ENCODE data around the gene VPS13D. TPM values are rescaled to one million over a fixed set of nuclear protein-coding genes. Genes with fewer than 3 reads are reported as not detected.

Gene VPS13D
- total RNA-seq, 1 donor from 2014 or later = 28.3 TPM

DNA sequence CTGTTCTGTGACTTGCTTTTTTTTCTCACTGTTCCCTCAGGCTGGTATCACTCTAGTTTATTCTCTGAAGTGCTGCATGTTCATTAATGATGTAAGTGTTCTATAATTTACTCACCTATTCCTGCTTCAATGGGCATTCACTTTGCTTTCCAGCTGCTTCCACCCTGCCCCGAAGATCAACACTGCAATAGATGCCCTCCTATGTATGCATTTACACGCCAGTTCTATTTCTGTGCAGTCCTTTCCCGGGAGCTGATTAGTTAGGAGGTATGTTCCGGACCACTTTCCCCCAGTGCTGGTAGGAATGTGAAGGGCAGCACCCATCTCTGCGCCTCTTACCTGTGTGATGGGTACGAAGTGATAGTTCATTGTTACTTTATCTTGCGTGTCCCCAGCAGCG lies 284.8 kb downstream of the VPS13D start:
- TF ChIP-seq CTCF (IDR thresholded peaks at IDR 0.05) = no peak
- Histone ChIP-seq H3K27me3 (no peaks in the 10 kb centered on the region), H3K27ac (no peak overlapping the region), H3K9me3 (no peaks in the 10 kb centered on the region), H3K4me3 (no peak overlapping the region), H3K36me3 (no peaks in the 10 kb centered on the region), H3K4me1 (peaks cover 12 to 24% of the 10 kb centered on the region in 2 donors)
- no peak for DNase-seq (ENCODE audit: low spot score in 2 of 2)
- intact Hi-C loops (cut with DNase I) = no loop called here

GRCh38 chr1:12515234-12515633 lies 285.4 kb downstream of the VPS13D start:
- TF ChIP-seq CTCF (IDR thresholded peaks at IDR 0.05) = no peak
- H3K9me3 ChIP-seq = no peaks in the 10 kb centered on the region
- H3K27me3 ChIP-seq = no peaks in the 10 kb centered on the region
- H3K27ac ChIP-seq = no peak overlapping the region
- peaks cover 12 to 24% of the 10 kb centered on the region in 2 donors for H3K4me1 ChIP-seq
- H3K4me3 ChIP-seq = no peak overlapping the region
- H3K36me3 ChIP-seq = no peaks in the 10 kb centered on the region
- intact Hi-C loops (cut with DNase I) = no loop called here
- DNase-seq (ENCODE audit: low spot score in 2 of 2) = no peak

- Histone ChIP-seq H3K36me3 (no peaks in the 10 kb centered on the region), H3K9me3 (no peaks in the 10 kb centered on the region), H3K4me1 (peaks cover 5 to 16% of the 10 kb centered on the region in 2 donors), H3K27me3 (no peaks in the 10 kb centered on the region), H3K27ac (no peak overlapping the region), H3K4me3 (no peak overlapping the region)
- TF ChIP-seq CTCF (IDR thresholded peaks at IDR 0.05) = no peak
- intact Hi-C loops (cut with DNase I) = no loop called here
- no peak for DNase-seq (ENCODE audit: low spot score in 2 of 2)
These were observed 286.9 kb downstream of the VPS13D start for GRCh38 chr1:12516741-12517140.

DNA sequence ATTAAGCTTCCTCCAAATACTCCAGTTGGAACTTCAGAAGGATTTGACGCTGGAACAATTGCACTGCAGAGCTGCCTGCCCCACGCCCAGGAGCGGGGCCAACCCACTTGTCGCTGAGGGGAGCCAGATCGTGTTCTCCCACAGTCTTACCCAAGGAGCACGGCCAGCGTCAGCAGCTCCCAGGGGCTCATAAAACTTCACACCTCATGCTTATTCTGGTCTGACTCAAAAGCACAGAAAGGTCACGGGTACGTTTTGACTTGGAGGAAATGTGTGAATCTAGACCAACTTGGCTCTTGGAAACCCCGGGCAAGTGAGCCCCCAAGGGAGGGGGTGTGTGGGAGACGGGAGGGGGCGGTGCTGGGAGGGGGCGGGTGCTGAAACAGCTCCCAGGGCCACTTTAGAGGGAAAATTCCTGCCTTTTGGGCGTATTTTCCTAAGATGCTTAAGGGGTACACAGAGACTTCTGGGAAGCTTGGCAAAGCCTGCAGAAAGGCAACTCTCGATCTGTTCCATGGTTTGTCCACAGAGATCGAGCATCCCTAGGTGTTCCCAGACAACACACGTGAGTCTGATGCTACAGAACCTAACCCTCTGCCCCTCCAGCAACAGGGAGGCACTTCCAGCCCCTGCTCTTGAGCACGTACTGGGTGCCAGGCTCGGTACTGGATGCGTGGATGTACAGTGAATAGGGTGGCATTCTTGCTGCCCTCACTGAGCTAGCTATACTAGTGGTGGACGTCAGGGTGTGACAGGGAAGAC lies 289.3 kb downstream of the VPS13D start:
- DNase-seq (ENCODE audit: low spot score in 2 of 2) = peak; percentile 31 to 86
- intact Hi-C loops (cut with DNase I) = no loop called here

DNA sequence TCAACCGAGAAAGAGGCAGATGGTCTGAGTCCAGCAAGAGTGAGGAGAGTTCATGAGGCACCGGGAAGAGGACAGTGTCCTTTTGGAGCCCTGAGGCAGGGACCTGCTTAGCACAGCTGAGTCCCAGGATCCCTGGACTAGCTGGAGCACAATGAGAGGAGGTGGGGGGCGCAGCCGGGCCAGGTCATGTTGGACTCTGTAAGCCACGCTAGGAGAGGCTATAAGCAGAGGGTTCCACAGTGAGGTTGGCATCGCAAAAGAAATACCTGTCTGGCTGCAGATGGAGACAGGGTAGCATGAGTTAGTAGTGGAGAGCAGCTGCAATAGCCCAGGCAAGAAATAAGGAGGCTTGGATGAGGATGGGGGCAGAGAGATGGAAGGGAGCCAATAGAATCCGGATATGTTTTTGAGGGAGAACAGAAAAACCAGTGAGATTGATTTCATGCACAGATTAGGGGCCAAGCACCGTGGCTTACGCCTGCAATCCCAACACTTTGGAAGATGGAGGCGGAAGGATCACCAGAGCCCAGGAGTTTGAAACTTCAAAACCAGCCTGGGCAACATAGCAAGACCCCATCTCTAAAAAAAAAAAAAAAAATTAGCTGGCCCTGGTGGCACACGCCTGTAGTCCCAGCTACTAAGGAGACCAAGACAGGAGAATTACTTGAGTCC lies 290.0 kb downstream of the VPS13D start:
- H3K9me3 ChIP-seq = no peaks in the 10 kb centered on the region
- intact Hi-C loops (cut with DNase I) = no loop called here
- TF ChIP-seq CTCF (IDR thresholded peaks at IDR 0.05) = no peak
- H3K4me1 ChIP-seq = peaks cover 5 to 12% of the 10 kb centered on the region in 2 donors
- H3K27ac ChIP-seq = peak overlapping the region; percentile 29 to 78
- no peak for DNase-seq (ENCODE audit: low spot score in 2 of 2)
- H3K4me3 ChIP-seq = peak overlapping the region in 1 of 2 donors; percentile 47
- H3K36me3 ChIP-seq = no peaks in the 10 kb centered on the region
- H3K27me3 ChIP-seq = no peaks in the 10 kb centered on the region

More for the DNA sequence above, 289.3 kb downstream of the VPS13D start:
- H3K36me3 ChIP-seq = no peaks in the 10 kb centered on the region
- no peak for TF ChIP-seq CTCF (IDR thresholded peaks at IDR 0.05)
- H3K27me3 ChIP-seq = no peaks in the 10 kb centered on the region
- H3K4me1 ChIP-seq = peaks cover 5 to 12% of the 10 kb centered on the region in 2 donors
- H3K27ac ChIP-seq = peak overlapping the region; percentile 29 to 78
- H3K4me3 ChIP-seq = peak overlapping the region in 1 of 2 donors; percentile 47
- H3K9me3 ChIP-seq = no peaks in the 10 kb centered on the region
